B cell (primary cell): Measurements from ENCODE around the gene LRRC7. TPM values are rescaled to one million over a fixed set of nuclear protein-coding genes. Genes with fewer than 3 reads are reported as not detected.

ENCODE experiments used
- ATAC-seq: fragments of 200-7000 bp; cut with Tn5 transposase; one replicate; pipeline ENCODE4 v1.10.0; 2021; ENCODE audit warnings: low read depth, mild to moderate bottlenecking, moderate number of reproducible peaks, moderate library complexity
- CTCF ChIA-PET: fragments of 350-600 bp; sonication (Branson Sonifier 250); formaldehyde crosslinking; loops from one replicate; lab custom pipeline; 2021; ENCODE audit warnings: antibody characterized with exemption, inconsistent platforms; lab: Charles Lee
- POLR2A ChIA-PET: fragments of 350-600 bp; sonication (Branson Sonifier 250); formaldehyde crosslinking; loops from one replicate; lab custom pipeline; 2021; ENCODE audit warnings: antibody characterized with exemption; lab: Charles Lee
- DNase-seq: peaks from one replicate; pipeline ENCODE4 v3.0.0; 2013
- H2AFZ ChIP-seq: 2 replicates; pipeline ENCODE4 v1.6.1; 2012; ENCODE audit warnings: mild to moderate bottlenecking, low read depth, low read length; ENCODE audit not compliant: insufficient read depth, poor library complexity, severe bottlenecking
- H3K27ac ChIP-seq, 2 donors: 1 replicate in 1 of 2; 2 replicates in 1 of 2; pipeline ENCODE4 v1.5.1; 2012 to 2013; ENCODE audit warnings: low read length in 2 of 2, mild to moderate bottlenecking in 2 of 2, moderate library complexity in 1 of 2
- H3K27me3 ChIP-seq, 4 experiments: fragments of 200-600 bp in 1 of 4; sonication (generic) in 1 of 4; replicated peaks in 1 of 4; 1 replicate in 2 of 4; 2 replicates in 2 of 4; pipeline versions ENCODE4 v1.6.1 to v1.7.0; 2013 to 2016; ENCODE audit warnings: low read length in 3 of 4, mild to moderate bottlenecking in 2 of 4, mixed read lengths in 1 of 4, moderate library complexity in 1 of 4; ENCODE audit not compliant: insufficient read depth in 4 of 4, control insufficient read depth in 3 of 4; ENCODE audit errors: control extremely low read depth in 1 of 4
- H3K36me3 ChIP-seq, 2 experiments: replicated peaks in 1 of 2; 1 replicate in 1 of 2; 2 replicates in 1 of 2; pipeline versions ENCODE4 v1.6.1 to v1.7.1; 2013; ENCODE audit warnings: low read length in 1 of 2; ENCODE audit not compliant: insufficient read depth in 2 of 2, control insufficient read depth in 1 of 2; ENCODE audit errors: control extremely low read depth in 1 of 2, extremely low read depth in 1 of 2
- H3K4me1 ChIP-seq, 2 donors: fragments of 200-600 bp in 1 of 2; sonication (generic) in 1 of 2; 1 replicate in 1 of 2; 2 replicates in 1 of 2; pipeline versions ENCODE4 v1.5.1 to v1.6.1; 2013 to 2017; ENCODE audit warnings: low read length in 2 of 2; ENCODE audit not compliant: control insufficient read depth in 2 of 2, insufficient read depth in 2 of 2
- H3K4me2 ChIP-seq: replicated peaks from 2 replicates; pipeline ENCODE3; 2012; ENCODE audit warnings: mild to moderate bottlenecking, low read depth, low read length; ENCODE audit not compliant: poor library complexity, severe bottlenecking
- H3K4me3 ChIP-seq, 5 experiments: fragments of 200-600 bp in 1 of 5; sonication (generic) in 1 of 5; 1 replicate in 3 of 5; 2 replicates in 2 of 5; pipeline versions ENCODE4 v1.5.1 to v1.7.0; 2011 to 2016; ENCODE audit warnings: low read length in 4 of 5, mild to moderate bottlenecking in 4 of 5, low read depth in 2 of 5, control low read depth in 1 of 5, moderate library complexity in 1 of 5; ENCODE audit not compliant: insufficient read depth in 1 of 5; ENCODE audit errors: control extremely low read depth in 1 of 5, extremely low read depth in 1 of 5
- H3K79me2 ChIP-seq: fragments of 200-600 bp; sonication (generic); one replicate; pipeline ENCODE4 v1.6.0; 2016; ENCODE audit warnings: low read length; ENCODE audit not compliant: control insufficient read depth, insufficient read depth
- H3K9ac ChIP-seq: fragments of 200-600 bp; sonication (generic); 2 replicates; pipeline ENCODE4 v1.6.1; 2017; ENCODE audit warnings: mild to moderate bottlenecking, low read length, moderate library complexity
- H3K9me3 ChIP-seq, 3 donors: one replicate each; pipeline versions ENCODE4 v1.6.1 to v1.7.1; 2013; ENCODE audit warnings: low read length in 2 of 3; ENCODE audit not compliant: control insufficient read depth in 2 of 3, insufficient read depth in 1 of 3; ENCODE audit errors: control extremely low read depth in 1 of 3
- H4K20me1 ChIP-seq: 2 replicates; pipeline ENCODE4 v1.6.0; 2012; ENCODE audit warnings: mild to moderate bottlenecking, low read length; ENCODE audit not compliant: insufficient read depth, control insufficient read depth, poor library complexity, severe bottlenecking
- H3K27ac Mint-ChIP-seq: one replicate; pipeline ENCODE4 v1.8.0; 2021; ENCODE audit warnings: mixed read lengths
- H3K27me3 Mint-ChIP-seq: one replicate; pipeline ENCODE4 v1.8.0; 2021; ENCODE audit warnings: mixed read lengths
- H3K4me1 Mint-ChIP-seq: one replicate; pipeline ENCODE4 v1.8.0; 2021; ENCODE audit warnings: mixed read lengths
- H3K4me3 Mint-ChIP-seq: one replicate; pipeline ENCODE4 v1.8.0; 2021; ENCODE audit warnings: mixed read lengths
- H3K9me3 Mint-ChIP-seq: one replicate; pipeline ENCODE4 v1.8.0; 2022; ENCODE audit warnings: mixed read lengths; ENCODE audit not compliant: insufficient read depth
- CTCF ChIP-seq: fragments of 200-600 bp; IDR thresholded peaks from one replicate; pipeline ENCODE4 v1.8.0; 2022; ENCODE audit warnings: antibody characterized with exemption, mild to moderate bottlenecking
- EZH2 ChIP-seq: IDR thresholded peaks from 2 replicates; pipeline ENCODE4 v1.6.1; 2012; ENCODE audit warnings: borderline replicate concordance, low read depth, mild to moderate bottlenecking, moderate library complexity, low read length; ENCODE audit not compliant: insufficient read depth, poor library complexity, severe bottlenecking
- WGBS: methylation state at CpG from one replicate; pipeline ENCODE4 v1.1.5; 2013; ENCODE audit warnings: missing lambda C conversion rate; ENCODE audit not compliant: insufficient coverage; 5-methylcytosine and 5-hydroxymethylcytosine counted together
- intact Hi-C: fragments of 100-400 bp; cut with micrococcal nuclease; formaldehyde crosslinking; loops from one replicate; pipeline ENCODE4 v1.10.0; 2022
- polyA plus RNA-seq: library from polyadenylated mRNA; depleted of rRNA; stranded (reverse); fragments of >200 nt; gene quantifications from 2 replicates; pipeline ENCODE4 v1.2.3, GENCODE V29; 2012
- total RNA-seq, 2 donors: library from RNA; stranded (reverse); fragments of 120-200 nt in 1 of 2; gene quantifications; 1 replicate in 1 of 2; 2 replicates in 1 of 2; pipeline versions ENCODE4 v1.2.3 to v1.2.4, GENCODE V29; 2013 to 2022

LRRC7 gene
- total and polyA plus RNA-seq, 2 donors (not counting 1 experiment from before 2014, with no cell fraction given): not detected

- no peak overlapping the region for H3K4me2 ChIP-seq
- H3K27ac Mint-ChIP-seq: no peak overlapping the region
Observed at GRCh38 chr1:69940816-69941215, 373.1 kb downstream of the LRRC7 start.

GRCh38 chr1:69943030-69943429, 375.3 kb downstream of the LRRC7 start:
- no peak for ATAC-seq
- no peak overlapping the region for H3K27ac ChIP-seq
- no peak overlapping the region for H2AFZ ChIP-seq
- Mint-ChIP-seq H3K4me3 (no peak overlapping the region), H3K27me3 (no peaks in the 10 kb centered on the region), H3K27ac (no peak overlapping the region), H3K9me3 (no peaks in the 10 kb centered on the region), H3K4me1 (no peaks in the 10 kb centered on the region)
- no peak for DNase-seq
- H3K9ac ChIP-seq: no peak overlapping the region
- H3K9me3 ChIP-seq: no peaks in the 10 kb centered on the region
- no peak overlapping the region for H3K4me3 ChIP-seq
- H3K4me2 ChIP-seq: no peak overlapping the region
- H3K4me1 ChIP-seq: no peaks in the 10 kb centered on the region
- no peaks in the 10 kb centered on the region for H4K20me1 ChIP-seq
- ChIA-PET CTCF (no interaction called here), POLR2A (no interaction called here)
- no peaks in the 10 kb centered on the region for H3K79me2 ChIP-seq
- TF ChIP-seq CTCF: no peak
- no peak for TF ChIP-seq EZH2
- WGBS: no CpG with 5 or more reads among the region's 3 CpGs
- no peaks in the 10 kb centered on the region for H3K27me3 ChIP-seq
- intact Hi-C loops: no loop called here
- no peaks in the 10 kb centered on the region for H3K36me3 ChIP-seq

More at GRCh38 chr1:69940816-69941215, 373.1 kb downstream of the LRRC7 start:
- H3K9me3 Mint-ChIP-seq: no peaks in the 10 kb centered on the region
- no peaks in the 10 kb centered on the region for H4K20me1 ChIP-seq
- no peaks in the 10 kb centered on the region for H3K79me2 ChIP-seq
- H3K9me3 ChIP-seq: no peaks in the 10 kb centered on the region
- H3K4me3 ChIP-seq: no peak overlapping the region
- ChIA-PET POLR2A (no interaction called here), CTCF (no interaction called here)
- H3K36me3 ChIP-seq: no peaks in the 10 kb centered on the region
- no peaks in the 10 kb centered on the region for H3K4me1 Mint-ChIP-seq
- intact Hi-C loops: no loop called here
- ATAC-seq: no peak
- no peak overlapping the region for H2AFZ ChIP-seq
- DNase-seq: no peak
- WGBS: 81% methylated on average over 2 of the region's 3 CpGs
- H3K4me1 ChIP-seq: no peaks in the 10 kb centered on the region
- H3K27ac ChIP-seq: no peak overlapping the region
- no peaks in the 10 kb centered on the region for H3K27me3 Mint-ChIP-seq
- TF ChIP-seq CTCF (no peak), EZH2 (no peak)
- no peak overlapping the region for H3K9ac ChIP-seq
- no peaks in the 10 kb centered on the region for H3K27me3 ChIP-seq
- no peak overlapping the region for H3K4me3 Mint-ChIP-seq
